NT2/D1 (cell line): ENCODE data around the gene UCHL3.
A peak's percentile ranks its signal among the peaks of the same experiment; 100 is the strongest.

Source experiments
- DNase-seq: peaks from one replicate; pipeline ENCODE4 v3.0.0-alpha.2; 2011; ENCODE audit warnings: low read depth, low spot score
- H3K27me3 ChIP-seq: 2 replicates; pipeline ENCODE4 v1.6.0; 2011; ENCODE audit warnings: mild to moderate bottlenecking; ENCODE audit not compliant: insufficient read length, insufficient read depth
- H3K36me3 ChIP-seq: 2 replicates; pipeline ENCODE4 v1.6.1; 2011; ENCODE audit warnings: mild to moderate bottlenecking, low read length, mixed read lengths; ENCODE audit not compliant: insufficient read depth, insufficient read length
- H3K4me1 ChIP-seq: 2 replicates; pipeline ENCODE4 v1.5.1; 2011; ENCODE audit not compliant: insufficient read depth, insufficient read length
- H3K4me3 ChIP-seq: 2 replicates; pipeline ENCODE4 v1.5.1; 2011; ENCODE audit warnings: low read depth; ENCODE audit not compliant: insufficient read length
- H3K9ac ChIP-seq: 2 replicates; pipeline ENCODE4 v1.6.0; 2011; ENCODE audit warnings: low read depth; ENCODE audit not compliant: insufficient read length
- H3K9me3 ChIP-seq: 2 replicates; pipeline ENCODE4 v1.5.1; 2011; ENCODE audit warnings: mild to moderate bottlenecking, low read length; ENCODE audit not compliant: insufficient read depth
- SUZ12 ChIP-seq: IDR thresholded peaks from 2 replicates; pipeline ENCODE4 v1.6.1; 2011; ENCODE audit not compliant: insufficient read length, insufficient read depth; ENCODE audit errors: extremely low read depth
- YY1 ChIP-seq: IDR thresholded peaks from 2 replicates; pipeline ENCODE4 v1.6.1; 2011; ENCODE audit not compliant: insufficient read length, insufficient read depth
- ZNF274 ChIP-seq: IDR thresholded peaks from 2 replicates; pipeline ENCODE4 v1.6.1; 2011; ENCODE audit warnings: mild to moderate bottlenecking, low read depth, low read length

Gene UCHL3

GRCh38 chr13:75579529-75579928 is 29.9 kb downstream of the UCHL3 start:
- no peak for DNase-seq
- TF ChIP-seq YY1 (no peak), SUZ12 (no peak), ZNF274 (no peak)
- Histone ChIP-seq H3K4me1 (no peaks in the 10 kb centered on the region), H3K9ac (no peak overlapping the region), H3K27me3 (no peaks in the 10 kb centered on the region), H3K36me3 (peaks cover 2% of the 10 kb centered on the region), H3K9me3 (peaks cover 12% of the 10 kb centered on the region; the same call in 1 of the 2 replicates), H3K4me3 (no peak overlapping the region)

GRCh38 chr13:75581874-75582640 is 32.5 kb downstream of the UCHL3 start:
- no peak for TF ChIP-seq YY1
- TF ChIP-seq SUZ12: no peak
- TF ChIP-seq ZNF274: no peak
- Histone ChIP-seq H3K9ac (no peak overlapping the region), H3K36me3 (no peaks in the 10 kb centered on the region), H3K9me3 (peaks cover 14% of the 10 kb centered on the region; the same call in 1 of the 2 replicates), H3K4me3 (no peak overlapping the region), H3K27me3 (no peaks in the 10 kb centered on the region), H3K4me1 (no peaks in the 10 kb centered on the region)
- no peak for DNase-seq

GRCh38 chr13:75583091-75583490 is 33.5 kb downstream of the UCHL3 start:
- Histone ChIP-seq H3K36me3 (no peaks in the 10 kb centered on the region), H3K27me3 (no peaks in the 10 kb centered on the region), H3K9me3 (peaks cover 14% of the 10 kb centered on the region; the same call in 1 of the 2 replicates), H3K4me1 (no peaks in the 10 kb centered on the region), H3K4me3 (no peak overlapping the region), H3K9ac (no peak overlapping the region)
- no peak for DNase-seq
- no peak for TF ChIP-seq SUZ12
- no peak for TF ChIP-seq YY1
- TF ChIP-seq ZNF274: no peak

- peaks cover 14% of the 10 kb centered on the region; the same call in 1 of the 2 replicates for H3K9me3 ChIP-seq
- no peak overlapping the region for H3K4me3 ChIP-seq
- H3K4me1 ChIP-seq: no peaks in the 10 kb centered on the region
- DNase-seq: no peak
- peaks cover 4% of the 10 kb centered on the region for H3K36me3 ChIP-seq
- no peaks in the 10 kb centered on the region for H3K27me3 ChIP-seq
- H3K9ac ChIP-seq: no peak overlapping the region
- TF ChIP-seq YY1 (no peak), SUZ12 (no peak), ZNF274 (no peak)
Measured at GRCh38 chr13:75585153-75585552, 35.6 kb downstream of the UCHL3 start.

GRCh38 chr13:75587679-75588078 is 38.1 kb downstream of the UCHL3 start:
- Histone ChIP-seq H3K9ac (no peak overlapping the region), H3K4me3 (no peak overlapping the region), H3K4me1 (no peaks in the 10 kb centered on the region), H3K9me3 (peaks cover 14% of the 10 kb centered on the region; the same call in 1 of the 2 replicates), H3K36me3 (peaks cover 5% of the 10 kb centered on the region), H3K27me3 (no peaks in the 10 kb centered on the region)
- no peak for TF ChIP-seq SUZ12
- TF ChIP-seq ZNF274: no peak
- TF ChIP-seq YY1: no peak
- DNase-seq: peak; percentile 11

GRCh38 chr13:75596657-75597182 is 47.1 kb downstream of the UCHL3 start:
- H3K9me3 ChIP-seq: no peaks in the 10 kb centered on the region
- H3K4me1 ChIP-seq: no peaks in the 10 kb centered on the region
- no peak for DNase-seq
- no peak for TF ChIP-seq YY1
- no peak for TF ChIP-seq SUZ12
- no peak for TF ChIP-seq ZNF274
- H3K27me3 ChIP-seq: no peaks in the 10 kb centered on the region
- H3K36me3 ChIP-seq: no peaks in the 10 kb centered on the region
- H3K4me3 ChIP-seq: no peak overlapping the region
- H3K9ac ChIP-seq: no peak overlapping the region

- TF ChIP-seq YY1: no peak
- no peaks in the 10 kb centered on the region for H3K36me3 ChIP-seq
- no peak overlapping the region for H3K4me3 ChIP-seq
- H3K9me3 ChIP-seq: no peaks in the 10 kb centered on the region
- H3K9ac ChIP-seq: no peak overlapping the region
- no peaks in the 10 kb centered on the region for H3K27me3 ChIP-seq
- no peak for DNase-seq
- H3K4me1 ChIP-seq: no peaks in the 10 kb centered on the region
Measured at GRCh38 chr13:75600371-75600770, 50.8 kb downstream of the UCHL3 start.
